Prostate gland (tissue), 2 donors: ENCODE measurements around the gene DENND4A.

ENCODE experiments used
- CTCF ChIP-seq, 4 experiments: fragments of 200-600 bp in 2 of 4; fragments of 450-650 bp in 2 of 4; sonication (generic) in 2 of 4; IDR thresholded peaks; 1 replicate in 3 of 4; 2 replicates in 1 of 4; pipeline ENCODE4 v1.5.1; 2016 to 2019; ENCODE audit warnings: antibody characterized with exemption in 4 of 4, mild to moderate bottlenecking in 2 of 4, moderate library complexity in 2 of 4
- POLR2A ChIP-seq: fragments of 450-650 bp; IDR thresholded peaks from one replicate; pipeline ENCODE4 v1.6.1; 2016; ENCODE audit warnings: antibody characterized with exemption, mild to moderate bottlenecking
- POLR2AphosphoS5 ChIP-seq: sonication (generic); formaldehyde crosslinking; IDR thresholded peaks from one replicate; pipeline ENCODE4 v1.6.1; 2017; ENCODE audit warnings: antibody characterized with exemption

- TF ChIP-seq CTCF (IDR thresholded peaks at IDR 0.05) (no peak), POLR2AphosphoS5 (no peak), POLR2A (no peak)
Measured at GRCh38 chr15:65762914-65763787, 28.9 kb downstream of the DENND4A start.
